ENCODE data around the gene SURF1.
A peak's percentile ranks its signal among the peaks of the same experiment; 100 is the strongest.
"Not testable (repeated sequence)": the region's sequence is repeated elsewhere in the genome, so short reads cannot be mapped to it uniquely, and the experiment has no call there.

SURF1 gene, protein sequence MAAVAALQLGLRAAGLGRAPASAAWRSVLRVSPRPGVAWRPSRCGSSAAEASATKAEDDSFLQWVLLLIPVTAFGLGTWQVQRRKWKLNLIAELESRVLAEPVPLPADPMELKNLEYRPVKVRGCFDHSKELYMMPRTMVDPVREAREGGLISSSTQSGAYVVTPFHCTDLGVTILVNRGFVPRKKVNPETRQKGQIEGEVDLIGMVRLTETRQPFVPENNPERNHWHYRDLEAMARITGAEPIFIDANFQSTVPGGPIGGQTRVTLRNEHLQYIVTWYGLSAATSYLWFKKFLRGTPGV

DNA sequence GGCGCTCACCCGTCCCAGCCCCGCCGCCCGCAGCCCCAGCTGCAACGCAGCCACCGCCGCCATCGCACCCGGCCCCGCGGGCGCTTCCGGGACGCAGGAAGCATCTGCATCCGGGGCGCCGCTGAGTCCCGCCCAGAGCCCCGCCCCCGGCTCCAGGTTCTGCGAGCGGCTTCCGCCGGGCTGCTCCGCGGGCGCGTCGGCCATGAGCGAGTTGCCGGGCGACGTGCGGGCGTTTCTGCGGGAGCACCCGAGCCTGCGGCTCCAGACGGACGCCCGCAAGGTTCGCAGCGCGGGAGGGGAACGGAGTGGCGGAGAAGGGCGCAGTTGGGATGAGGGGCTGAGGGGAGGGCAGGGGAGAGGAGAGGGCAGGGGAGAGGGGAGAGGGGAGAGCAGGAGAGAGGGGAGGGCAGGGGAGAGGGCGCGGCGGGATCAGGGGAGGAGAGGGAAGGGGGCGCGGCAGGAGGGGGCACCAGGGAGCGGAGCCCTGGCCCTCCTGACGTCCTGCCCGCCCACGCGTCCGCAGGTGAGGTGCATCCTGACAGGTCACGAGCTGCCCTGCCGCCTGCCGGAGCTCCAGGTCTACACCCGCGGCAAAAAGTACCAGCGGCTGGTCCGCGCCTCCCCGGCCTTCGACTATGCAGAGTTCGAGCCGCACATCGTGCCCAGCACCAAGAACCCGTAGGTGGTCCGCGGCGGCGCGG, at the start of gene SURF1, which contains the start of gene SURF2:
Gene SURF1, minus strand, starts transcription at position 97 of the 701 bp plus-strand sequence. Its CDS starts 34 bp downstream, at position 63.
Gene SURF2, plus strand, starts transcription at position 160 of the 701 bp plus-strand sequence. Its CDS starts 43 bp downstream, at position 203.
- peak; percentile 84 to 90 for DNase-seq

DNA sequence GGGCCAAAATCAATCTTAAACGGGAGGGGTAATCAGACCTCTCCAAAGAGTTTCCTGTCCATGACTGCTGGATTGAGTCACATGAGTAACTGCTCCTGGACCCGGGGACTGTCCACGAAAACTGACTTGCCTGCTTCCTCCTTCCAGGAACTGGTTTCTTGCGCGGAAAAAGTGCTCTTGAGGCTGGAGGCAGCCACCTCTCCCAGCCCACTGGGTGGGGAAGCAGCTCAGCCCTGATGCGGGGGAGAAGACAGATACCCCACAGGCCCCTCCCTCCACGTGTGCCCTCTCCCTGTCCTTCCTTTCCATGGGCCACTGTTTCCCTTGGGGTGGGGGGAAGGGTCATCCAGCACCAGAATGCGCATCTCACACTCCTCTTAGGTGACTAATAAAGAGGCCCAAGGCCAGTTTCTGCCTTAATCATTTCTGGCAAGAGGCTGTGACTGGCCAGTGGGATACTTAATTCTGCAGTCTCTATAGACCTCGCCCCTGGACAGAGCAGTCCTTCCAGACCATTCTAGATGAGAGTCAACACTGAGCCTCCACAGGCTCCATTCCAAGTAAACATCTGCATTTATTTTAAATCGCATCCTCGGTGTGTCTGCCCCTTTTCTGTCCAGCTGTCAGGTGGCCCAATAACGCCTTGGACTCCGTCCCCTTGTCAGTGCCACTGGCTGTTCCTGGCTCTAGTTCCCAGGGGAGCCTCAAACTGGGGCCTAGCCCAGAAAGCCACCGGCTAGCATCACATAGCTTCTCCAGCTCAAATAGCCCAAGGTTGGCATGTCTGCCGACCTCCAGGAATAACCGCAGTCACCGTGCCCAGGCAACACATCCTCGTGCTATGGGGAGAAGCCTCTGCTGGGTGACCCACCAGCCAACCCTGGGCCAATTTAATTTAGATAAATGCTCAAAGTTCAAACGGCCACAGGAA, 49.5 kb upstream of the SURF1 start:
- no peak for DNase-seq

DNA sequence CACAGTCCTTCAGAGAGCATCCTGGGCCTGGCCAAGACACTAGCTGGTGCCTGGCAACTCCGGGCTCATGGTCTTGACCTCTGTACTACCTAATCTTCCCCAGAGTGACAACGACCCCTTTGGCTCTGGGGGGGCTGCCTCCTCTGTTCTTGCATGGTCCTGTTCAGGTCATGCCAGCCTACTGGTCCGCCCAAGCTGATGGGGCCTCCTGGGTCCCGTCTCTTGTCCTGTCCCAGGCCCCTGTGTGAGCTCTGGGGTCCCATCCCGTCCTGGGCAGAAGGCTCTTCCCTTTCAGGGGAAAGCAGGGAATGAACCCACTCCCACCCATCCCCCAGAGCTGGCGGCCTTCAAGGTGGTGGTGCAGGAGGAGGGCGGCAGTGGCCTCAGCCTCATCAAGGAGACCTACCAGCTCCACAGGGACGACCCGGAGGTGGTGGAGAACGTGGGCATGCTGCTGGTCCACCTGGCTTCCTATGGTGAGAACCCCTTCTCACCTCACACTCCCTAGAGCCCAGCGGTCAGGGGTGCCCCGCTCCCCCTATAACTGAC, 48.2 kb upstream of the SURF1 start:
- DNase-seq = no peak

DNA sequence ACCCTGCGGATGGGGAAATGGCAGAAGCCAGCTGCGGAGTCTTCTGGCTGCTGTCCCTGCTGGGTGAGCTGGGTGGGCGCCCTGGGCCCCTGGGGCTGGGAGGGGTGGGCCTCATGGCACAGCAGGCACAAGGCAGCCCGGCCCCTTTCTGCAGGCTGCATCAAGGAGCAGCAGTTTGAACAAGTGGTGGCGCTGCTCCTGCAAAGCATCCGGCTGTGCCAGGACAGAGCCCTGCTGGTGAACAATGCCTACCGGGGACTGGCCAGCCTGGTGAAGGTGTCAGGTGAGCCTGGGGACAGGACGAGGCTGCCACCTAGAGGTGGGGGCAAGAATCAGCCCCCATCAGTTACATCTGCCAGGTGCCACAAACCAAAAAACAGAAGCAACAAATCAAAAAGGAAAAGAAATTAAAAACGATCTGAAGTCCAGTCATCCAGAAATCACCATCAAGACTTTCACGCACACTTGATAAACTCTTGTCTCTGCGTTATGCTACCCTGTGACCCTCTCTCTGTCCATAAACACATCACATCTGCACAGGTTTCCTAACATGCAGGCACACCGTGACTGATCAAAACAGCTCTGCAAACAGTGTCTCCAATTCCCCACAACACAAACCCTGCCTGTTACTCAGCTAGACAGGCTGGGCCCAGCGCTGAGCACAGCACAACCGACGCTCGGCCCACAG, 47.6 kb upstream of the SURF1 start:
- peak; percentile 54 to 76 for DNase-seq

DNA sequence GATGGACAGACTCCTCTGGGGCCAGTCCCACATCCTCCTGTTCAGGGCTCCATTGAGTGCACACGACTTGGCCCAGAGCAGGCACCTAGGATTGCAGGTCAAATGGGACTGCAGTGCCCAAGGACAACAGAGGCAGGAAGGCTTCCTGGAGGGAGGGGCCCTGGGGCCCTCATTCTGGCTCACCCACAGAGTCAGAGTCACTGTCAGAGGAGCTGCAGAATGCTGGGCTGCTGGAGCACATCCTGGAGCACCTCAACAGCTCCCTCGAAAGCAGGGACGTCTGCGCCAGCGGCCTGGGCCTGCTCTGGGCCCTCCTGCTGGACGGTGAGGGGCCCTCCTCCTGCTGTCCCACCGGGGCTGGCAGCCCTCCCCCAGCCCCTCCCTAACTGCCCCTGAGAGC, 46.4 kb upstream of the SURF1 start:
- DNase-seq = no peak

DNA sequence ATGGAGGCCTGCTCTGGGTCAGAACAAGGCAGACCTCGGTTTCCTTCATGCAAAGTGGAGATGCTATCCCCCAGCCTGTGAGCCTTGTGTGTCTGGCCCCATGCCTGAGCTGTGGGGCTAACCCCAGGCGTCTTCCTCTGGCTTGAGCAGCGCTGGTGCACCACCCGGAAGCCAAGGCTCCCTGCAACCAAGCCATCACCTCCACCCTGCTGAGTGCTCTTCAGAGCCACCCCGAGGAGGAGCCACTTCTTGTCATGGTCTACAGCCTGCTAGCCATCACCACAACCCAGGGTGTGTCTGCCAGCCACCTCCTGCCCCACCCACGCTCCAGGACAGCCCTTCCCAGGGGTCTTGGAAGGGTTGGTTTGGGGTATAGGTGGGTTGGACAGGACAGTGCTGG, 45.3 kb upstream of the SURF1 start:
- DNase-seq = no peak

DNA sequence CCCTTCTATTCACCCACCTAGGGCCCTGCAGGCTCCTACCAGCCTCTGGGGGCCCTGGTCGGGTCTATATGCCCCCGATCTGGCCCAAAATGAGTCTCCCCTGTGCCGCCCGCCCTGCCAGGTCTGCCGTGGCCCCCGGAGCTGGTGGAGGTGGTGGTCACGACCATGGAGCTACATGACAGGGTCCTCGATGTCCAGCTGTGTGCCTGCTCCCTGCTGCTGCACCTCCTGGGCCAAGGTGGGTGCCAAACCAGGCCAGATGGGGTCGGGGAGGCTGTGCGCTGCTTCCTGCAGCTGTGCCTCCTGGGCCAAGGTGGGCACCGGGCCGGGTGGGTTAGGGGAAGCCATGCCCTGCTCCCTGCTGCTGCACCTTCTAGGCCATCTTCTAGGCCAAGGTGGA, 44.0 kb upstream of the SURF1 start:
- DNase-seq = no peak

DNA sequence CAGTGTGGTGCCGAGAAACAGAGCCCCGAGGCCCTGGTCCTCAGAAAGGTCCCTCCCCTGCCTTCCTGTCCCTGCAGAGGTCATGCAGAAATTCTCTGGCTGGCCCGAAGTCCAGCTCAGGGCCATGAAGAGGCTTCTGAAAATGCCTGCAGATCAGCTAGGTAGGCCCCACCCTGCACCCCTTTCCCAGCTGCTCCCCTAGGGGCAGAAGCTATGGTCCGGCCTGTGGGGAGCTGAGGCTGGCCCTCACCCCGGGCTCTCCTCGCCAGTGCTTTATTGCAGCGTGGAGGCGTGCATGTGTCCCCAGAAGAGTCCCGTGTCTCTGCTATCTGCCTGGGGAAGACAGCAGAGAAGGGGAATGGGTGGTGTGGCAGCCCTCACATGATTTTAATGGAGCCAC, 41.6 kb upstream of the SURF1 start:
- DNase-seq = no peak

DNA sequence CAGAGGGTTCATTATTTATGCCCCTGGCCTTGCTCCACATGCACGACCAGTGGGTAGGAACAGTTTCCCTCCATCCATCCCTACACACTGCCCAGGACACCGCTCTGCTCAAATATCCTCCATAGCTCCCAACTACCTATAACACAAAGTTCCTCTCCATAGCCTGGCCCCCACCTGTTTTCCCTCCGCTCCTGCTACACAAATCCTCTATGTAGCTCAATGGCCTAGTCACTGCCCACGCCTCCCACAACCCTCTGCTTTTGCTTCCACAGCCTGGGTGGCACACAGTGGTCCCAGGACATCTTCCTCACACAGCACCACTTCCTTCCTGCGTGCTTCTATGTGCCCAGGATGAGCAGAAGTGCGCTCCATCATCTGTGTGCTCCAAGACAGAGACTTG, 41.1 kb upstream of the SURF1 start:
- DNase-seq = no peak

DNA sequence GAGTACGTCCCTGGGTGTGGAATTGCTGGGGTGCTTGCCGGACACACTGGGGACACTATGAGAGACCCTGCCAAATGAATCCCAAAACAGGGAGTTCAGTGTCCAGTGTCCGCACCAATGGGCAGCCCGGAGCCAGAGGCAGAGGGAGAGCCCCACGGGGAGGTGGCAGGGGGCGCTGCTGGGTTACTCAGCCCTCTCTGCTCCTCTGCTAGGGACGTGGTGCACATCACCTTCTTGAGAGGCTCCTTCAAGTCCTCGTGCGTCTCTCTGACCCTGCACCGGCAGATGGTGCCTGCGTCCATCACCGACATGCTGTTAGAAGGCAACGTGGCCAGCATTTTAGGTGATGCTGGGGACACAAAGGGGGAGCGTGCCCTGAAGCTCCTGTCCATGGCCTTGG, 40.7 kb upstream of the SURF1 start:
- DNase-seq = no peak

DNA sequence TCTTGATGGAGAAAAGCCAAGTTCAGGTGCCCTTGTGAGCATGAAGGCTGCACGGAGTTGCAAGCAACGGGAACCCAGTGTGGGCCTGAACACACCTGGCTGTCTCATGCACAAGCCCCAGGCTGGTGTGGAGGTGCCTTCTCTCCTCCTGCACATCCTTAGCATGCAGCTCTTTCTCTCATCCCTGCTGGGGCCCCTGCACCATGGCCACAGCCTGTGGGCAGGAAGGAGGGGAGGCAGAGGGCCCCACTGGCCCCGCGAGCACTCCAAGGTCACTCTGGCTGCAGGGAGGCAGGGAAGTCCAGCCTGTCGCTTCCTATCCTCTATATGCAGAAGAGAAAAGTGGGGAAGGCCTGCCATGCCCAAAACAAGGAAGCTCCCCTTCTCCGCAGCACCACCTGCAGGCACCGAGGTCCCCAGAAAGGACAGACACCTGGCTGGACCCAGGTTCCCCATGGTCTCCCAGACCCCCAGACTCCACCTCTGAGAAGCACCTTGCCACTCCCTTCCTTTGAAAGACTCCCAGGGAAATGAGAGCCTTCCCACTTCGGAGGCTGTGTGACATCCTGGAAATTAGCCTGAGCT, 38.5 kb upstream of the SURF1 start:
- no peak for DNase-seq

DNA sequence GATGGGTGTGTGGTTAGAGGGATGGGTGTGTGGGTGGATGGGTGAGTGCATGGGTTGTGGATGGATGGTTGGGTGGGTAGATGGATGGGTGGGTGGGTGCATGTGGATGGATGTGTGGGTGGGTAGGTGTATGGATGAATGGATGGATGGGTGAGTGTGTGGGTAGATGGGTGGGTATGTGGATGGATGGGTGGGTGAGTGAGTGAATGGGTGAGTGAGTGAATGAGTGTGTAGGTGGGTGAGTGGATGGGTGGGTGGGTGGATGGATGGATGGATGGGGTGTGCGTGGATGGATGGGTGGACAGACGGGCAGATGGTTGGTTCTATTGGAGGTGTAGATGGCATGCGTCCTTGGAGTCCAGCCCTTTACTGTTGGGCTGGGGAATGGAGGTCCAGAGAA, 37.1 kb upstream of the SURF1 start:
- no peak for DNase-seq

DNA sequence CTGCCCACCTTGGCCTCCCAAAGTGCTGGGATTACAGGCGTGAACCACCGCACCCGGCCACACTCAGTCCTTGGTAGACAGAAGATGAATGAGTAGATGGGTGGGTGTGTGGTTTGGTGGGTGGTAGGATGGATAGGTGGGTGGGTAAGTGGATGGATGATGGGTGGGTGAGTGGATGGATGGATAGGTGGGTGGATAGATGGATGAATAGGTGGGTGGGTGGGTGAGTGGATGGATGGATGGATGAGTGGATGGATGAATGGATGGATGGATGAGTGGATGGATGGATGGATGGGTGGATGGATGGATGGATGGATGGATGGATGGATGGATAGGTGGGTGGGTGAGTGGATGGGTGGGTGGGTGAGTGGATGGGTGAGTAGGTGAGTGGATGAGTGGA, 36.0 kb upstream of the SURF1 start:
- DNase-seq = not testable (repeated sequence)

DNA sequence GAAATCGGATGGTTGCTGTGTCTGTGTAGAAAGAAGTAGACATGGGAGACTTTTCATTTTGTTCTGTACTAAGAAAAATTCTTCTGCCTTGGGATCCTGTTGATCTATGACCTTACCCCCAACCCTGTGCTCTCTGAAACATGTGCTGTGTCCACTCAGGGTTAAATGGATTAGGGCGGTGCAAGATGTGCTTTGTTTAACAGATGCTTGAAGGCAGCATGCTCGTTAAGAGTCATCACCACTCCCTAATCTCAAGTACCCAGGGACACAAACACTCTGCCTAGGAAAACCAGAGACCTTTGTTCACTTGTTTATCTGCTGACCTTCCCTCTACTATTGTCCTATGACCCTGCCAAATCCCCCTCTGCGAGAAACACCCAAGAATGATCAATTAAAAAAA, 35.2 kb upstream of the SURF1 start:
- DNase-seq = not testable (repeated sequence)

DNA sequence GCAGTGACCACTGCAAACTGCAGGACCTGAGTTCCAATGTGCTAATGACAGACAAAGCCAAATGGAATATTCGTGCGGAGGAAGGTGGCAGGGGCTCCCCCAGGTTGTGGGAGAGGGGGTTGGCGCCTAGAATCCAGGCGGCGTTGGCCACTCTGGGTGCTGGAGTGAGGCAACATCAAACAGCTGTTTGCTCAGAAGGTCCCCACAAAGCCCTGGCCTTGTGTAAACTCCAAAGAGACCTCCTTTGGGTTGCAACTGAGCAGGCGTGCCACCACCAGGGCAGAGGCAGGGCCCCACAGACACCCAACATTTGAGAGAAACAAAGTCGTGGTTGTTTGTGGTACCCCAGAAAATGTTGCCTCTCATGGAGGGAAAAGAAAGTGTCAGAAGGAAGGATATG, 34.4 kb upstream of the SURF1 start:
- DNase-seq = no peak

DNA sequence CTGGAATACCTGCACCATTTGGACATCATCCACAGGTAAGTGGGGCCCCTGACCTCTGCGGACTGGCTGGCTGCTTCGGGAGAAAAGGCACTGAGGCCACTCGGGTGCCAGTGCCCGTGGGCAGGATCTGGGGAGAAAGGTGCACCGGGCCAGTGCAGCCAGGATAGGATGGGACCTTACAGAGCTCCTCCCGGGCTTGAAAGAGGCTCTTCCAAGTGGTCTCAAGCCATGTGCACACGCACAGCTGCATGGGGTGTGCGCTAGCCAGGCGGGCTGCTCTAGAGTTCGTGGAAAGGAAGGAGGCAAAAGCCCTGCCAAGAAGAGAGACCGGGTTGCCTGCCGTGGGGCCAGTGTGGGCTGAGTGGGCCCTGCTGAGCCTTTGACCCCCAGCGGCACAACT, 33.3 kb upstream of the SURF1 start:
- no peak for DNase-seq

DNA sequence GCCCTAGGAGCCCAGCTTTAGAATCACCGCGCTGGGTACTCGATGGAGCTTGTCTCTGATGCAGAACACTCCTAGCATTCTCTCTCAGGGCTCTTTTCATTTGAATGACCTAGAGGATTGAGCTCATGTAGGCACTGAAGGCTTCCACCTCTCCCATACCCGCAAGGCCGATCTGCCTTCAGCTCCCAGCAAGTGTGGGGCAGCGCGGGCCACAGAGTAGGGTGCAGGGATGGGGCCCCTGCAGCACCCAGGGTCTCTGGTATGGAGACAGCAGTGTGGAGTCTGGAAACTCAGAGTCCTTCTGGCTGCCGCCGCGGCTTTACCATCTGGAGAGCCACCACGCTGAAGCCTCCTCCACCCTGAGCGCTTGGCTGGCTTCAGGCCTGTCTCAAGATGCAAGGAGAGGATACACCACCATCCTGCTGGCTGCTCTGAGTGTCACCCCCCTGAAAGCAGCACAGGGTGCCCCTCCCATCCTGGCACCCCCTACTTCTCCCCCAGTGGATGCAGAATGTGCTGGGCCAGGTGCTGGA, 32.8 kb upstream of the SURF1 start:
- no peak for DNase-seq

DNA sequence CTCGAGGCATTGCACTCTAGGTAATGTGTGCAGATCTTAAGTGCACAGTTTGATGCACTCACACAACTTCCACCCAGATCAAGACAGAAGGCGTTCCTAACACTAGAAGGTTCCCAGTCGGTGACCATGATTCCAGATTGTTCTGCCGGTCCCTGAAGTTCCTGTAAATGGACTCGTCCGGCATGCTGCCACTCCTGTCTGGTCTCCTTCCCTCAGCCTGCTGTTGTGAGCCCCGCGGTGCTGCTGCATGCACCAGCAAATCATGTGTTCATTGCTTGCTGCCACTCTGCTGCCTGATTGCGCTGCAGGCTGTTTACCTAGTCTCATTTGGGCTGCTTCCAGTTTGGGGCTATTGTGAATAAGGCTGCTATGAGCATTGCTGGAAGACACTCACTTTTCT, 31.4 kb upstream of the SURF1 start:
- DNase-seq = peak in 1 of 2 experiments; percentile 19

DNA sequence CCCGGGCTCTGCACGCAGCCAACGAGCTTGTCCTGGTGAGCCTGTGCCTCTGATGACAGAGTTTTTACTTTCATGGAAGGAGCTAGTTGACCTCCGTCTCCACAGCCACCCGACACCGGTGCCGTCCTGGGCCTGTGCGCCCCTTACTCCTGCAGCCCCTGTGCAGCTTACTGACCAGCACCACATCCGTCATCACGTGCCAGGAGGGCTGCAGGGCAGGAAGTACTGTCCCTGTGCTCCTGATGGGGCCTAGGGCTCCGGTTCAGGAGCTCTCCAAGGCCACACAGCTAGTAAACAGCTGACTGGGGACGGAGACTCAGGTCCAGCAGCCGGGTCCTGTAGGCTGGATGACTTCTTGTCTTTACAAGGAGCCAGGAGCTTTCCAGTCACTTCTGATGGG, 30.1 kb upstream of the SURF1 start:
- no peak for DNase-seq

DNA sequence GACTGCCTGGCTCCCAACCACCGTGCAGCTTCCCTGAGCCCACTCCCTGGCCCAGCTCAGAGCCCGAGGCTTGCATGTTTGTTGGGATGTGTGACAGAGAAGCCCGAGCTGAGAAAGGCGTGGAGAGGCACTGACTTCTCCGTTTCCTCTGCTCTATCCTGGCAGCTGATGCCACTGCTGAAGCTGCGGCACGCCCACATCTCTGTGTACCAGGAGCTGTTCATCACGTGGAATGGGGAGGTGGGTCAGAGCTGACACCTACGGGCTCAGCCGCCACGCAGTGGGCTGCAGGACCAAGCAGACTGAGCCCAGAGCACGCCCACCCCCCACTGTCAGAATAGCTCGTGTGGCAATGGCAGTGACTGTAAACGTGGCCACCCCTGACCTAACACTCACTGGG, 29.2 kb upstream of the SURF1 start:
- no peak for DNase-seq

DNA sequence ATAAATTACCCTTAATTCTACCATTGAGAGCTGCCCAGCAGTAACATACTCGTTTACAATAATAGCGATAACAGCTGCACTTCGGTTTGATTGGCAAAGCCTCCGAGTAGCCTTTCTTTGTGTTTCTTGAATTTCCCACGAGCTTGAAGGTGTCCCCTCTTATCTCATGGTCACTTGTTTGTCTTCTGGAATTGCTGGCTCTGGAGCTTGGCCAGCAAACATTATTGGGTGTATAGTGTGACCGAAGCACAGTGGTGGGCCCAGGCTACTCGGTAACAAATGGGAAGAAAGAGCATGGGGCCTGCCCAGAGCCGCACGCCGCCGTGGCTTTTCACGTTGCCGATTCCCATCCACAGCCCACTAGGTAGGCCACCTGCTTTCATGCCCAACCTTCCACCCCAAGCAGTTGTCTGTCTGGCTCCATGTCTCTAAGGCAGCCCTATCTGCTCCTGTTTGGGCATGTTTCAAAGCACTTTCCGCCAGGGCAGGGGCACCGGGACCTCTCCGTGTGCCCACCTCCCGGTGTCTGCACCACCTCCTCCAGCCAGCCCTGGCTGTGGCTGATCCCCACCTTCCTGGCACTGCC, 28.5 kb upstream of the SURF1 start:
- no peak for DNase-seq

Measured in NCI-H2081 (cell line).